ENCODE measurements around the gene PRMT1. TPM values are rescaled to one million over a fixed set of nuclear protein-coding genes. Genes with fewer than 3 reads are reported as not detected.

PRMT1 gene
- total RNA-seq, 4 donors from 2014 or later = 63.8 to 104 (median 78.2) TPM

GRCh38 chr19:49665351-49666119 is 11.5 kb upstream of the PRMT1 start, which contains the start of the genes BCL2L12 and IRF3:
TSS of gene BCL2L12 (plus strand) at chr19:49665933. CDS start at chr19:49666693, 760 bp downstream.
TSS of gene IRF3 (minus strand) at chr19:49665857. CDS start at chr19:49664838, 1,019 bp downstream.
- TF ChIP-seq, protein P1, sequence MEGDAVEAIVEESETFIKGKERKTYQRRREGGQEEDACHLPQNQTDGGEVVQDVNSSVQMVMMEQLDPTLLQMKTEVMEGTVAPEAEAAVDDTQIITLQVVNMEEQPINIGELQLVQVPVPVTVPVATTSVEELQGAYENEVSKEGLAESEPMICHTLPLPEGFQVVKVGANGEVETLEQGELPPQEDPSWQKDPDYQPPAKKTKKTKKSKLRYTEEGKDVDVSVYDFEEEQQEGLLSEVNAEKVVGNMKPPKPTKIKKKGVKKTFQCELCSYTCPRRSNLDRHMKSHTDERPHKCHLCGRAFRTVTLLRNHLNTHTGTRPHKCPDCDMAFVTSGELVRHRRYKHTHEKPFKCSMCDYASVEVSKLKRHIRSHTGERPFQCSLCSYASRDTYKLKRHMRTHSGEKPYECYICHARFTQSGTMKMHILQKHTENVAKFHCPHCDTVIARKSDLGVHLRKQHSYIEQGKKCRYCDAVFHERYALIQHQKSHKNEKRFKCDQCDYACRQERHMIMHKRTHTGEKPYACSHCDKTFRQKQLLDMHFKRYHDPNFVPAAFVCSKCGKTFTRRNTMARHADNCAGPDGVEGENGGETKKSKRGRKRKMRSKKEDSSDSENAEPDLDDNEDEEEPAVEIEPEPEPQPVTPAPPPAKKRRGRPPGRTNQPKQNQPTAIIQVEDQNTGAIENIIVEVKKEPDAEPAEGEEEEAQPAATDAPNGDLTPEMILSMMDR (IDR thresholded peaks at IDR 0.05; ENCODE audit: low read depth) = no peak

DNA sequence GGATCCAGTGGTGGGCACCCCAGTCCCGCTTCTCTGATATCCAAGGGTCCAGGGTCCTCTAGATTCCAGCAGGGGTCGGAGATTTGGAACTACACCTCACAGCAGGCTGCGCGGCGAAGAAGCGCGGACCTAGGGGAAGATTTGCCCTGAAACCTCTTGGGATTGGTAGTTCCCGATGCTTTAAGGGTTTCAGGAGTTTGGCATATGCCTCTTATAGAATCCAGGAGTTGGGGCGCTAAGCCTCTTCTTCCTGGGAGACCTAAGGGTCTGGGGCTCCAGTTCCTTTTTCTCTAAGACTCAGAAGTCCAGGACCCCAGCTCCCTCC is 11.0 kb upstream of the PRMT1 start:
- TF ChIP-seq, protein P1 (IDR thresholded peaks at IDR 0.05; ENCODE audit: low read depth) = no peak

- TF ChIP-seq, protein P1 (IDR thresholded peaks at IDR 0.05; ENCODE audit: low read depth) = no peak
Observed at GRCh38 chr19:49667473-49667872, 9.6 kb upstream of the PRMT1 start.

- TF ChIP-seq, protein P1 (IDR thresholded peaks at IDR 0.05; ENCODE audit: low read depth) = no peak
Observed at GRCh38 chr19:49669516-49669915, 7.6 kb upstream of the PRMT1 start.

- TF ChIP-seq, protein P1 (IDR thresholded peaks at IDR 0.05; ENCODE audit: low read depth) = no peak
Observed at GRCh38 chr19:49672131-49672919, 4.7 kb upstream of the PRMT1 start.

DNA sequence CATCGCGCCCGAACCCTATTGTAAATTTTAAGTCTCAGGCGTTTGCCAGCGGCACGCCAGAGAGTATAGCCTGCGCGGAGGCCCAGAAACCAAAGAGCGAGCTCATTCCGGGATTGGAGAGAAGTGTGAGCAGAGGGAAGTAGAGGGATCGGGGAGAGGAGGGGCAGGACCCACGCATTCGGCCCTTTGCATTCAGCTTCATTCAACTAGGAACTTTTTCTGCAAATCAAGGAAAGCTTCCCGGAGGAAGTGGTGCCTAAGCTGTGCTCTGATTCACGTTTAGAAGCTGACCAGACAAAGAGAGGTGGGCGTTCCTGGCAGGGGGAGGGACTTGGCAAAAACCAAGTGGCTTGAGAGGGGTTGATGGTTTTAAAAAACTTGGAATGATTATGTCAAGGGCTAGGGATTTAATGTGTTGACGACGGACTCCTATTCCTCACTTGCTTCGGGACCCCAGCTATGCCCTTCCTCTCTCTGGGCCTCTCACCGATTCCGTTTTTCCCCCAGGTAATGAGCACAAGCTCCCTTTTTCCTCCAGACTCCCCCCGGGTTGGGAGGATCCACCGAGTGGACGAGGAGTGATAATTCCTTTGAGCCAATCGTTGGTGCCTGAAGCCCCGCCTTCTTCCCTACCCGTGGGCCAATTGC is 811 bp upstream of the PRMT1 start:
- TF ChIP-seq, protein P1 (IDR thresholded peaks at IDR 0.05; ENCODE audit: low read depth) = no peak

DNA sequence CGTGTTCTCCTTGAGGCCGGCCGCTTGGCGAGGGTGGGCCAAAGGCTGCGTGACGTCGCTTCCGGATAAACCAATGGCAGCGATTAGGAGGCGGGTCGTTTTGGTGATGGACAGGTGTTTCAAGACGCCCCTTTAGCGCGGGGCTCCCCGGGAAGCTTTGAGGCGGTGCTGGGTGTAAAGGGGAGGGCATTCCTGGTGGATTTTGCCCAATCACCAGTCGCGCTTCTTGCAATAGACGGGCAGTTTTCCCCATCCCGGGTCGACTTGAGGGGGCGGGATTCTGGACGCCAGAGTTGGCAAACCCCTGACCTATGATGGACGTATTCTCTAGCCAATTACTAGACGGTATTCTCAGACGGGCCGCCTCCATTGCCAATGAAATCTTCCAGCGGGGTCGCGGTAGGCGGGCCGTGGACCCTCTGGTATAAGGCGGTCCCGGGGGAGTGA is 264 bp upstream of the PRMT1 start:
- TF ChIP-seq, protein P1 (IDR thresholded peaks at IDR 0.05; ENCODE audit: low read depth) = no peak

Measured in subcutaneous adipose tissue (tissue), 4 donors.